Measurements from ENCODE around the gene IKZF3.

DNA sequence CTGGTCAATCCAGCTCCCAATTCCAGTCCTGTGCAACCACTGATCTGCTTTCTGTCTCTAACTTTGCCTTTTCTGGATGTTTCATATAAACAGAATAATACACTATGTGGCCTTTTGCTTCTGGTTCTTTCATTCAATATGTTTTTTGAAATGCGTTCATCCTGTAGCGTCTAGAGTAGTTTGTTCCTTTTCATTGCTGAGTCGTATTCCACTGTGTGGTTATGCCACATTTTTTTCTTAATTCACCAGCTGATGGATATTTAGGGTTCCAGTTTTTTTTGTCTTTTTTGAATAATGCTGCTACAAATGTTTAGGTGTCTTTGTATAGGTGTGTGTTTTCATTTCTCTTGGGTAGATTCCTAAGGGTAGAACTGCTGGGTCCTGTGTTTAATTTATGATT, 131.5 kb downstream of the IKZF3 start:
- TF ChIP-seq, protein P1, sequence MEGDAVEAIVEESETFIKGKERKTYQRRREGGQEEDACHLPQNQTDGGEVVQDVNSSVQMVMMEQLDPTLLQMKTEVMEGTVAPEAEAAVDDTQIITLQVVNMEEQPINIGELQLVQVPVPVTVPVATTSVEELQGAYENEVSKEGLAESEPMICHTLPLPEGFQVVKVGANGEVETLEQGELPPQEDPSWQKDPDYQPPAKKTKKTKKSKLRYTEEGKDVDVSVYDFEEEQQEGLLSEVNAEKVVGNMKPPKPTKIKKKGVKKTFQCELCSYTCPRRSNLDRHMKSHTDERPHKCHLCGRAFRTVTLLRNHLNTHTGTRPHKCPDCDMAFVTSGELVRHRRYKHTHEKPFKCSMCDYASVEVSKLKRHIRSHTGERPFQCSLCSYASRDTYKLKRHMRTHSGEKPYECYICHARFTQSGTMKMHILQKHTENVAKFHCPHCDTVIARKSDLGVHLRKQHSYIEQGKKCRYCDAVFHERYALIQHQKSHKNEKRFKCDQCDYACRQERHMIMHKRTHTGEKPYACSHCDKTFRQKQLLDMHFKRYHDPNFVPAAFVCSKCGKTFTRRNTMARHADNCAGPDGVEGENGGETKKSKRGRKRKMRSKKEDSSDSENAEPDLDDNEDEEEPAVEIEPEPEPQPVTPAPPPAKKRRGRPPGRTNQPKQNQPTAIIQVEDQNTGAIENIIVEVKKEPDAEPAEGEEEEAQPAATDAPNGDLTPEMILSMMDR (IDR thresholded peaks at IDR 0.05; ENCODE audit: low read length): no peak
- TF ChIP-seq EZH2 (optimal IDR thresholded peaks at IDR 0.05; ENCODE audit: low read depth, low read length) (no peak), EZH2phosphoT487 (IDR thresholded peaks at IDR 0.05; ENCODE audit: low read length) (no peak)

All from MM.1S (cell line).